ENCODE results near the gene NATD1. TPM values are rescaled to one million over a fixed set of nuclear protein-coding genes. Genes with fewer than 3 reads are reported as not detected.

The NATD1 gene
- total RNA-seq, 1 experiment from 2014 or later: 7.3 TPM

GRCh38 chr17:21271454-21272183 lies 18.4 kb upstream of the NATD1 start:
- Histone ChIP-seq H2BK15ac (ENCODE audit: low read depth, low read length) (no peak overlapping the region), H2BK120ac (ENCODE audit: low read depth, low read length, poor library complexity, severe bottlenecking) (no peak overlapping the region), H3K56ac (ENCODE audit: insufficient read length, low read depth, low read length) (no peak overlapping the region), H3K27me3 (ENCODE audit: insufficient read depth, low read length) (peaks cover 4% of the 10 kb centered on the region; the same call in 1 of the 2 replicates), H3K18ac (ENCODE audit: insufficient read length, low read depth, low read length) (no peak overlapping the region), H3K23ac (ENCODE audit: insufficient read length, low read depth, low read length) (no peak overlapping the region), H3K9ac (ENCODE audit: extremely low read depth, insufficient read length, low read length) (no peak overlapping the region), H2AK5ac (ENCODE audit: insufficient read length, low read length) (no peak overlapping the region), H2BK5ac (ENCODE audit: insufficient read length, low read length) (no peak overlapping the region), H2BK12ac (ENCODE audit: insufficient read length, low read depth, low read length) (no peak overlapping the region), H3K14ac (ENCODE audit: insufficient read depth, low read length) (no peak overlapping the region), H3K23me2 (ENCODE audit: insufficient read length, low read depth, low read length, poor library complexity, severe bottlenecking) (peaks cover 14% of the 10 kb centered on the region), H4K91ac (ENCODE audit: insufficient read length, low read depth, low read length) (no peak overlapping the region), H3K4me1 (ENCODE audit: insufficient read depth, low read length) (peaks cover 2% of the 10 kb centered on the region; the same call in 1 of the 2 replicates), H3T11ph (ENCODE audit: low read length) (no peak overlapping the region), H3K4me2 (ENCODE audit: insufficient read depth, insufficient read length, low read length) (no peak overlapping the region), H3K79me2 (ENCODE audit: insufficient read depth, low read length) (no peaks in the 10 kb centered on the region), H3K27ac (ENCODE audit: insufficient read length, low read depth, low read length) (no peak overlapping the region), H4K5ac (ENCODE audit: insufficient read length, low read depth, low read length) (no peak overlapping the region), H4K20me1 (ENCODE audit: control insufficient read depth, insufficient read depth, insufficient read length) (no peaks in the 10 kb centered on the region), H2AFZ (ENCODE audit: low read length) (no peak overlapping the region), H2BK20ac (ENCODE audit: low read depth, low read length, poor library complexity, severe bottlenecking) (no peak overlapping the region), H3K4ac (ENCODE audit: low read depth, low read length) (no peak overlapping the region), H3K79me1 (ENCODE audit: insufficient read depth, low read depth, low read length, poor library complexity, severe bottlenecking) (no peaks in the 10 kb centered on the region), H3K9me3 (ENCODE audit: control insufficient read depth, low read depth, low read length) (no peaks in the 10 kb centered on the region), H4K8ac (replicated peaks; ENCODE audit: insufficient read length, low read depth, low read length) (no peak overlapping the region)
- no peaks in the 10 kb centered on the region for H3K9me3 Mint-ChIP-seq
- H3K27ac Mint-ChIP-seq: peak overlapping the region in 1 of 3 experiments; percentile 85; a peak in 2 of 7 replicates
- H3K27me3 Mint-ChIP-seq (ENCODE audit: low read depth): peaks cover 25% of the 10 kb centered on the region
- WGBS (ENCODE audit: extremely low coverage, insufficient read length, low lambda C conversion rate): no CpG with 5 or more reads among the region's 10 CpGs
- H3K36me3 Mint-ChIP-seq (ENCODE audit: insufficient read depth in 1 of 3, low read depth in 3 of 3): no peaks in the 10 kb centered on the region; a peak in 1 of 7 replicates
- TF ChIP-seq, protein P1, sequence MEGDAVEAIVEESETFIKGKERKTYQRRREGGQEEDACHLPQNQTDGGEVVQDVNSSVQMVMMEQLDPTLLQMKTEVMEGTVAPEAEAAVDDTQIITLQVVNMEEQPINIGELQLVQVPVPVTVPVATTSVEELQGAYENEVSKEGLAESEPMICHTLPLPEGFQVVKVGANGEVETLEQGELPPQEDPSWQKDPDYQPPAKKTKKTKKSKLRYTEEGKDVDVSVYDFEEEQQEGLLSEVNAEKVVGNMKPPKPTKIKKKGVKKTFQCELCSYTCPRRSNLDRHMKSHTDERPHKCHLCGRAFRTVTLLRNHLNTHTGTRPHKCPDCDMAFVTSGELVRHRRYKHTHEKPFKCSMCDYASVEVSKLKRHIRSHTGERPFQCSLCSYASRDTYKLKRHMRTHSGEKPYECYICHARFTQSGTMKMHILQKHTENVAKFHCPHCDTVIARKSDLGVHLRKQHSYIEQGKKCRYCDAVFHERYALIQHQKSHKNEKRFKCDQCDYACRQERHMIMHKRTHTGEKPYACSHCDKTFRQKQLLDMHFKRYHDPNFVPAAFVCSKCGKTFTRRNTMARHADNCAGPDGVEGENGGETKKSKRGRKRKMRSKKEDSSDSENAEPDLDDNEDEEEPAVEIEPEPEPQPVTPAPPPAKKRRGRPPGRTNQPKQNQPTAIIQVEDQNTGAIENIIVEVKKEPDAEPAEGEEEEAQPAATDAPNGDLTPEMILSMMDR (conservative IDR thresholded peaks at IDR 0.05): no peak
- DNase-seq: no peak
- H3K4me1 Mint-ChIP-seq: peaks cover 9% of the 10 kb centered on the region in 2 experiments
- no peak overlapping the region for H3K4me3 Mint-ChIP-seq
